H9 (cell line): ENCODE results near the gene NAB2. TPM values are rescaled to one million over a fixed set of nuclear protein-coding genes. Genes with fewer than 3 reads are reported as not detected.
A peak's percentile ranks its signal among the peaks of the same experiment; 100 is the strongest.

Experiments
- DNase-seq: peaks from one replicate; pipeline ENCODE4 v3.0.0-alpha.2; 2017
- H2AFZ ChIP-seq: one replicate; pipeline ENCODE4 v1.6.1; 2013; ENCODE audit warnings: mild to moderate bottlenecking, low read length, control low read depth, moderate library complexity
- H2AK5ac ChIP-seq: 2 replicates; pipeline ENCODE4 v1.6.1; 2013; ENCODE audit warnings: low read length, control low read depth, mixed read lengths; ENCODE audit not compliant: insufficient read length
- H2BK120ac ChIP-seq: one replicate; pipeline ENCODE4 v1.6.1; 2013; ENCODE audit warnings: low read depth, mild to moderate bottlenecking, low read length, control low read depth, inconsistent platforms; ENCODE audit not compliant: poor library complexity, severe bottlenecking
- H2BK12ac ChIP-seq: 2 replicates; pipeline ENCODE4 v1.6.1; 2013; ENCODE audit warnings: low read length, control low read depth, mixed read lengths, low read depth; ENCODE audit not compliant: insufficient read length
- H2BK15ac ChIP-seq: 2 replicates; pipeline ENCODE4 v1.6.1; 2013; ENCODE audit warnings: low read depth, low read length, control low read depth
- H2BK20ac ChIP-seq: one replicate; pipeline ENCODE4 v1.6.1; 2013; ENCODE audit warnings: low read depth, mild to moderate bottlenecking, low read length, control low read depth, inconsistent platforms; ENCODE audit not compliant: poor library complexity, severe bottlenecking
- H2BK5ac ChIP-seq: 2 replicates; pipeline ENCODE4 v1.6.1; 2013; ENCODE audit warnings: low read length, control low read depth, mixed read lengths; ENCODE audit not compliant: insufficient read length
- H3K14ac ChIP-seq: 2 replicates; pipeline ENCODE4 v1.6.1; 2013; ENCODE audit warnings: low read length, control low read depth; ENCODE audit not compliant: insufficient read depth
- H3K18ac ChIP-seq: 2 replicates; pipeline ENCODE4 v1.6.1; 2013; ENCODE audit warnings: low read depth, mild to moderate bottlenecking, mixed read lengths, low read length, control low read depth; ENCODE audit not compliant: insufficient read length
- H3K23ac ChIP-seq: 2 replicates; pipeline ENCODE4 v1.6.1; 2013; ENCODE audit warnings: low read length, control low read depth, mixed read lengths, low read depth; ENCODE audit not compliant: insufficient read length
- H3K23me2 ChIP-seq: 2 replicates; pipeline ENCODE4 v1.6.1; 2013; ENCODE audit warnings: low read depth, mild to moderate bottlenecking, mixed read lengths, low read length, control low read depth; ENCODE audit not compliant: insufficient read length, poor library complexity, severe bottlenecking
- H3K27ac ChIP-seq: 2 replicates; pipeline ENCODE4 v1.5.1; 2013; ENCODE audit warnings: low read length, control low read depth, mixed read lengths, low read depth; ENCODE audit not compliant: insufficient read length
- H3K27me3 ChIP-seq: 2 replicates; pipeline ENCODE4 v1.6.1; 2013; ENCODE audit warnings: low read length, control low read depth, inconsistent platforms; ENCODE audit not compliant: insufficient read depth
- H3K4ac ChIP-seq: 2 replicates; pipeline ENCODE4 v1.6.1; 2013; ENCODE audit warnings: low read depth, mild to moderate bottlenecking, control low read depth, inconsistent platforms, low read length, moderate library complexity
- H3K4me1 ChIP-seq: 2 replicates; pipeline ENCODE4 v1.6.1; 2013; ENCODE audit warnings: low read length, control low read depth, inconsistent platforms; ENCODE audit not compliant: insufficient read depth
- H3K4me2 ChIP-seq: 2 replicates; pipeline ENCODE4 v1.6.1; 2013; ENCODE audit warnings: low read length, control low read depth, mixed read lengths; ENCODE audit not compliant: insufficient read length, insufficient read depth
- H3K56ac ChIP-seq: 2 replicates; pipeline ENCODE4 v1.6.1; 2013; ENCODE audit warnings: low read depth, mild to moderate bottlenecking, mixed read lengths, low read length, control low read depth; ENCODE audit not compliant: insufficient read length
- H3K79me1 ChIP-seq: 2 replicates; pipeline ENCODE4 v1.6.1; 2013; ENCODE audit warnings: low read depth, mild to moderate bottlenecking, moderate library complexity, low read length, control low read depth, inconsistent platforms; ENCODE audit not compliant: insufficient read depth, poor library complexity, severe bottlenecking
- H3K79me2 ChIP-seq: 2 replicates; pipeline ENCODE4 v1.6.1; 2013; ENCODE audit warnings: low read length, control low read depth, inconsistent platforms; ENCODE audit not compliant: insufficient read depth
- H3K9ac ChIP-seq: 2 replicates; pipeline ENCODE4 v1.6.1; 2013; ENCODE audit warnings: low read length, control low read depth, mixed read lengths; ENCODE audit not compliant: insufficient read length; ENCODE audit errors: extremely low read depth
- H3K9me3 ChIP-seq: one replicate; pipeline ENCODE4 v1.6.1; 2013; ENCODE audit warnings: low read depth, low read length, inconsistent platforms; ENCODE audit not compliant: control insufficient read depth
- H3T11ph ChIP-seq: one replicate; pipeline ENCODE4 v1.6.1; 2013; ENCODE audit warnings: mild to moderate bottlenecking, low read length, control low read depth, inconsistent platforms
- H4K20me1 ChIP-seq: one replicate; pipeline ENCODE4 v1.6.1; 2013; ENCODE audit not compliant: control insufficient read depth, insufficient read length, insufficient read depth
- H4K5ac ChIP-seq: 2 replicates; pipeline ENCODE4 v1.6.1; 2013; ENCODE audit warnings: low read depth, mild to moderate bottlenecking, mixed read lengths, low read length, control low read depth; ENCODE audit not compliant: insufficient read length
- H4K8ac ChIP-seq: replicated peaks from 2 replicates; pipeline ENCODE4 v1.6.1; 2013; ENCODE audit warnings: low read length, control low read depth, mixed read lengths, low read depth; ENCODE audit not compliant: insufficient read length
- H4K91ac ChIP-seq: 2 replicates; pipeline ENCODE4 v1.6.1; 2013; ENCODE audit warnings: low read depth, mild to moderate bottlenecking, moderate library complexity, mixed read lengths, low read length, control low read depth; ENCODE audit not compliant: insufficient read length
- H3K27ac Mint-ChIP-seq, 3 experiments: 2 replicates in 2 of 3; 3 replicates in 1 of 3; pipeline ENCODE4 v1.8.0; 2020 to 2021; ENCODE audit warnings: mixed read lengths in 3 of 3, mild to moderate bottlenecking in 1 of 3, moderate library complexity in 1 of 3
- H3K27me3 Mint-ChIP-seq: 2 replicates; pipeline ENCODE4 v1.8.0; 2021; ENCODE audit warnings: low read depth, mild to moderate bottlenecking, moderate library complexity, mixed read lengths
- H3K36me3 Mint-ChIP-seq, 3 experiments: 2 replicates in 2 of 3; 3 replicates in 1 of 3; pipeline ENCODE4 v1.8.0; 2020 to 2021; ENCODE audit warnings: low read depth in 3 of 3, mixed read lengths in 3 of 3; ENCODE audit not compliant: insufficient read depth in 1 of 3
- H3K4me1 Mint-ChIP-seq, 2 experiments: 2 replicates each; pipeline ENCODE4 v1.8.0; 2020; ENCODE audit warnings: mixed read lengths in 2 of 2
- H3K4me3 Mint-ChIP-seq, 2 experiments: 2 replicates in 1 of 2; 3 replicates in 1 of 2; pipeline ENCODE4 v1.8.0; 2020 to 2021; ENCODE audit warnings: mild to moderate bottlenecking in 2 of 2, mixed read lengths in 2 of 2, moderate library complexity in 1 of 2
- H3K9me3 Mint-ChIP-seq, 2 experiments: 2 replicates in 1 of 2; 3 replicates in 1 of 2; pipeline ENCODE4 v1.8.0; 2020; ENCODE audit warnings: mild to moderate bottlenecking in 2 of 2, mixed read lengths in 2 of 2, moderate library complexity in 1 of 2
- CTCF ChIP-seq: fragments of 200-600 bp; sonication (generic); conservative IDR thresholded peaks from 3 replicates; pipeline ENCODE4 v1.8.0; 2021; ENCODE audit warnings: antibody characterized with exemption, mild to moderate bottlenecking
- WGBS: extraction: QIAGEN DNeasy Blood & Tissue Kit; methylation state at CpG from one replicate; pipeline ENCODE4 v1.1.7; 2013; ENCODE audit warnings: missing lambda C conversion rate, low lambda C conversion rate, mixed read lengths; ENCODE audit not compliant: insufficient read length; ENCODE audit errors: extremely low coverage; 5-methylcytosine and 5-hydroxymethylcytosine counted together
- total RNA-seq: library from RNA; stranded (reverse); gene quantifications from 2 replicates; pipeline ENCODE4 v1.2.1, GENCODE V29; 2021

NAB2 gene
- total RNA-seq, 1 experiment from 2014 or later = 67.8 TPM

GRCh38 chr12:57107456-57108155 is 18.7 kb downstream of the NAB2 start:
- H3K23me2 ChIP-seq = peaks cover 11% of the 10 kb centered on the region
- Mint-ChIP-seq H3K4me3 (no peak overlapping the region), H3K36me3 (peaks cover 2 to 41% (median 24%) of the 10 kb centered on the region in 3 experiments; a peak in 5 of 7 replicates), H3K27ac (peak overlapping the region in 1 of 3 experiments; percentile 18; a peak in 4 of 7 replicates), H3K27me3 (no peaks in the 10 kb centered on the region), H3K9me3 (no peaks in the 10 kb centered on the region; a peak in 1 of 5 replicates), H3K4me1 (peaks cover 28 to 41% of the 10 kb centered on the region in 2 experiments)
- WGBS = no CpG with 5 or more reads among the region's 7 CpGs
- no peaks in the 10 kb centered on the region for H3K9me3 ChIP-seq
- H4K8ac ChIP-seq = no peak overlapping the region
- no peaks in the 10 kb centered on the region for H3K79me1 ChIP-seq
- no peaks in the 10 kb centered on the region for H3K79me2 ChIP-seq
- H4K91ac ChIP-seq = no peak overlapping the region
- H3K27me3 ChIP-seq = no peaks in the 10 kb centered on the region
- H2AK5ac ChIP-seq = no peak overlapping the region
- H2BK5ac ChIP-seq = no peak overlapping the region
- no peak for DNase-seq
- no peak overlapping the region for H2BK12ac ChIP-seq
- H3K56ac ChIP-seq = no peak overlapping the region
- no peak overlapping the region for H2AFZ ChIP-seq
- no peak for TF ChIP-seq CTCF
- no peak overlapping the region for H2BK15ac ChIP-seq
- H2BK20ac ChIP-seq = no peak overlapping the region
- H3K4me1 ChIP-seq = no peaks in the 10 kb centered on the region; the same call in 1 of the 2 replicates
- no peak overlapping the region for H3K14ac ChIP-seq
- no peak overlapping the region for H3K23ac ChIP-seq
- no peak overlapping the region for H3K4me2 ChIP-seq
- no peak overlapping the region for H3K27ac ChIP-seq
- no peak overlapping the region for H3T11ph ChIP-seq
- H3K4ac ChIP-seq = no peak overlapping the region
- H2BK120ac ChIP-seq = no peak overlapping the region
- no peak overlapping the region for H4K5ac ChIP-seq
- no peak overlapping the region for H3K18ac ChIP-seq
- H3K9ac ChIP-seq = no peak overlapping the region
- no peaks in the 10 kb centered on the region for H4K20me1 ChIP-seq
